Kidney (tissue), 14 donors: ENCODE data around the gene OR5AU1. TPM values are rescaled to one million over a fixed set of nuclear protein-coding genes. Genes with fewer than 3 reads are reported as not detected.

Source experiments
- DNase-seq, 5 donors: peaks; one replicate each; pipeline ENCODE4 v3.0.0-alpha.2; 2013 to 2020
- FAIRE-seq: peaks from 2 replicates; lab custom pipeline; 2012; peaks lifted over from hg19 to GRCh38; lab: Jason Lieb, UNC
- H3K27ac ChIP-seq, 2 donors: one replicate each; pipeline ENCODE4 v1.7.0; 2013; ENCODE audit warnings: low read depth in 2 of 2, low read length in 2 of 2, inconsistent platforms in 1 of 2
- H3K27me3 ChIP-seq: one replicate; pipeline ENCODE4 v1.7.1; 2013; ENCODE audit warnings: low read length, inconsistent platforms; ENCODE audit not compliant: control insufficient read depth, insufficient read depth
- H3K36me3 ChIP-seq, 3 donors: one replicate each; pipeline versions ENCODE4 v1.7.0 to v1.7.1; 2013; ENCODE audit warnings: low read length in 3 of 3, control low read depth in 1 of 3, inconsistent platforms in 1 of 3; ENCODE audit not compliant: insufficient read depth in 3 of 3, control insufficient read depth in 2 of 3
- H3K4me1 ChIP-seq, 3 donors: one replicate each; pipeline versions ENCODE4 v1.7.0 to v1.7.1; 2013; ENCODE audit warnings: low read length in 3 of 3, inconsistent platforms in 1 of 3, low read depth in 1 of 3; ENCODE audit not compliant: control insufficient read depth in 2 of 3, insufficient read depth in 2 of 3
- H3K4me3 ChIP-seq, 3 donors: one replicate each; pipeline versions ENCODE4 v1.7.0 to v1.8.1; 2013; ENCODE audit warnings: low read length in 3 of 3, control low read depth in 1 of 3, inconsistent platforms in 1 of 3
- H3K9ac ChIP-seq, 3 donors: one replicate each; pipeline versions ENCODE4 v1.7.0 to v1.7.1; 2013; ENCODE audit warnings: low read length in 3 of 3, control low read depth in 1 of 3, inconsistent platforms in 1 of 3
- H3K9me3 ChIP-seq, 3 donors: one replicate each; pipeline versions ENCODE4 v1.7.0 to v1.7.1; 2013; ENCODE audit warnings: low read length in 3 of 3, control low read depth in 1 of 3, inconsistent platforms in 1 of 3; ENCODE audit not compliant: control insufficient read depth in 2 of 3, insufficient read depth in 1 of 3
- intact Hi-C: fragments of 100-400 bp; cut with DNase I; formaldehyde crosslinking; loops from one replicate; pipeline ENCODE4 v1.11.1; 2022
- polyA plus RNA-seq: library from polyadenylated mRNA; stranded (reverse); fragments of 350-450 nt; fragmentation: Illumina TruSeq; extraction: RNeasy Lipid Tissue Mini Kit (QIAGEN cat#74804); gene quantifications from one replicate; pipeline ENCODE4 v1.2.3, GENCODE V29; 2014; ENCODE audit warnings: low read depth, low replicate concordance; ENCODE audit not compliant: insufficient read depth
- total RNA-seq: library from RNA; stranded (reverse); fragmentation: NEBNext Ultra II Directional; extraction: Animal tissue kit (Norgen Biotek cat#: 25700); gene quantifications from one replicate; pipeline ENCODE4 v1.2.1, GENCODE V29; 2021
- TF ChIP-seq, protein P1 (sequence below): IDR thresholded peaks from 3 replicates; pipeline ENCODE4 v1.5.1; 2012; ENCODE audit warnings: mild to moderate bottlenecking, moderate library complexity, borderline replicate concordance; ENCODE audit not compliant: insufficient read depth; ENCODE audit errors: extremely low read depth
- donor health status: control.
- donor health status: control.
- donor health status: control.
- donor health status: control.
- donor health status: control.
- donor health status: DM: yes; HTN: yes; CAD: no.
- donor health status: Normal renal cell carcinoma (clear cell type).

Gene OR5AU1
- total and polyA plus RNA-seq, 2 donors from 2014 or later, result not detected

DNA sequence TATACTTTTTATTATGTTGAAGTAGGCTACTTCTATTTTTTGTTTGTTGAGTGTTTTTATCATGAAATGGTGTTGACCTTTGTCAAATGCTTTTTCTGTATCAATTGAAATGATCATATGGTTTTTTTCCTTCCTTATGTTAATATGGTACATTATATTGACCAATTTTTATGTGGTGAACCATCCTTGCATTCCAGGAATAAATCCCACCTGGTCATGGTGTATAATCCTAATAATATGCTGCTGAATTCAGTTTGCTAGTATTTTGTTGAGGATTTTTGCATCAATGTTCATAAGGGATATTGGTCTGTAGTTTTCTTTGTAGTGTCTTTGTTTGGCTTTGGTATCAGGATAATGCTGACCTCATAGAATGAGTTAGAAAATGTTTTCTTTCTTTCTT, 10.4 kb downstream of the OR5AU1 start:
- Histone ChIP-seq H3K9me3 (peaks cover 0 to 7% (median 0%) of the 10 kb centered on the region in 3 donors), H3K4me3 (no peak overlapping the region), H3K4me1 (no peaks in the 10 kb centered on the region), H3K27ac (no peak overlapping the region), H3K36me3 (no peaks in the 10 kb centered on the region), H3K27me3 (no peaks in the 10 kb centered on the region), H3K9ac (no peak overlapping the region)
- intact Hi-C loops, result no loop called here
- FAIRE-seq (no peak), DNase-seq (no peak)
- TF ChIP-seq, protein P1, sequence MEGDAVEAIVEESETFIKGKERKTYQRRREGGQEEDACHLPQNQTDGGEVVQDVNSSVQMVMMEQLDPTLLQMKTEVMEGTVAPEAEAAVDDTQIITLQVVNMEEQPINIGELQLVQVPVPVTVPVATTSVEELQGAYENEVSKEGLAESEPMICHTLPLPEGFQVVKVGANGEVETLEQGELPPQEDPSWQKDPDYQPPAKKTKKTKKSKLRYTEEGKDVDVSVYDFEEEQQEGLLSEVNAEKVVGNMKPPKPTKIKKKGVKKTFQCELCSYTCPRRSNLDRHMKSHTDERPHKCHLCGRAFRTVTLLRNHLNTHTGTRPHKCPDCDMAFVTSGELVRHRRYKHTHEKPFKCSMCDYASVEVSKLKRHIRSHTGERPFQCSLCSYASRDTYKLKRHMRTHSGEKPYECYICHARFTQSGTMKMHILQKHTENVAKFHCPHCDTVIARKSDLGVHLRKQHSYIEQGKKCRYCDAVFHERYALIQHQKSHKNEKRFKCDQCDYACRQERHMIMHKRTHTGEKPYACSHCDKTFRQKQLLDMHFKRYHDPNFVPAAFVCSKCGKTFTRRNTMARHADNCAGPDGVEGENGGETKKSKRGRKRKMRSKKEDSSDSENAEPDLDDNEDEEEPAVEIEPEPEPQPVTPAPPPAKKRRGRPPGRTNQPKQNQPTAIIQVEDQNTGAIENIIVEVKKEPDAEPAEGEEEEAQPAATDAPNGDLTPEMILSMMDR, result no peak

DNA sequence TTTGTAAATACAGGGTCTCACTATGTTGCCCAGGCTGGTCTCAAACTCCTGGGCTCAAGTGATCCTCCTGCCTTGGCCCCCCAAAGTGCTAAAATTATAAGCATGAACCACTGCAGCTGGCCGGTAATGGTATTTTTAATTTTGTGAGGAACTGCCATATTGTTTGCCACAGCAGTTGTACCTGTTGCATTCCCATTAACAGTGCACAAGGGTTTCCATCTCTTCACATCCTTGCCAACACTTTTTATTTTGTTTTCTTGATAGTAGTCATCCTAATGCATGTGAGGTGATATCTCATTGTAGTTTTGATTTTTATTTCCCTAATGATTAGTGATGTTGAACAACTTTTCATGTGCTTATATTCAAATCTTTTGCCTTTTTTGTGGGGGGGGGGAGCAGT, 13.5 kb downstream of the OR5AU1 start:
- Histone ChIP-seq H3K27me3 (no peaks in the 10 kb centered on the region), H3K9me3 (peaks cover 0 to 7% (median 0%) of the 10 kb centered on the region in 3 donors), H3K36me3 (no peaks in the 10 kb centered on the region), H3K9ac (no peak overlapping the region), H3K4me1 (no peaks in the 10 kb centered on the region), H3K27ac (no peak overlapping the region), H3K4me3 (no peak overlapping the region)
- TF ChIP-seq, protein P1, result no peak
- intact Hi-C loops, result no loop called here
- DNase-seq (no peak), FAIRE-seq (no peak)

DNA sequence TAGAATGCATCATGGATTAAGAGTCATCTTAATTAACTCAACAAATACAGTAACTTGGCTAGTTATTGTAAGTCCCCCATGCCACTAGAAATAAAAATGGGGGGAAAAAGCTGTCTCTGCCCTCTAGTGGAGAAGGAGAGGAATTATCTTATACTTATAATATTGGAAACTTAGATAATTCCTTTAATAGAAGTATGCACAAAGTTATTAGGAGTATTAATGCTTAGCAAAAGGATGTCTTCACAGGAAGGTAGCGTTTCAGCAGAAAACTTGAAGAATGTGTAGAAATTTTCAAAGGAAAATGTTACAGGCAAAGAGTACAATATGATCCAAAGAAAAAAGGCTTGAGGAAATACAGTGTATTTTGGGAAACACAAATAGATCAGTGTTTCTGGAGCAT, 19.8 kb downstream of the OR5AU1 start:
- Histone ChIP-seq H3K27ac (no peak overlapping the region), H3K9me3 (no peaks in the 10 kb centered on the region), H3K9ac (no peak overlapping the region), H3K4me3 (no peak overlapping the region), H3K36me3 (no peaks in the 10 kb centered on the region), H3K4me1 (no peaks in the 10 kb centered on the region), H3K27me3 (no peaks in the 10 kb centered on the region)
- FAIRE-seq (no peak), DNase-seq (peak in 1 of 5 donors; percentile 14)
- TF ChIP-seq, protein P1, result peak; percentile 14
- intact Hi-C loops, result no loop called here

DNA sequence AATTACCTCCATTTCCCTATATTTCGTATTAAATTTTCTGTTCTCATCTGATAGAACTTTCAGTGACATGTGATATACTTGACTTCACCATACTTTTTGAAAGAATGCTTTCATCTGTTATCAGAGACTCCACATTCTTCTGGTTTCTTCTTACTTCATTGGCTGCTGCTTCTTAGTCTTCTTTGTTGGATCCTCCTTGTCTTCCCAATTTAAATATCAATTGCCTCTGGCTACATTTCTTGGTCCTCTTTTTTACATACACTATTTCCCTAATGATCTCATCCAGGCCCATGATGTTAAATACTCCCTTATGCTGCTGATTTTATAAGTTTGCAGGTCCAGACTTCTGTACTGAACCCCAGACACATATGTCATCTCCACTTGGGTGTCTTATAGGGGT, 22.0 kb downstream of the OR5AU1 start:
- Histone ChIP-seq H3K4me3 (no peak overlapping the region), H3K27ac (no peak overlapping the region), H3K27me3 (no peaks in the 10 kb centered on the region), H3K36me3 (no peaks in the 10 kb centered on the region), H3K9ac (no peak overlapping the region), H3K9me3 (no peaks in the 10 kb centered on the region), H3K4me1 (no peaks in the 10 kb centered on the region)
- DNase-seq, result no peak
- TF ChIP-seq, protein P1, result no peak
- intact Hi-C loops, result no loop called here
- no peak for FAIRE-seq
